Middle frontal gyrus (tissue), 1 donor: ENCODE measurements around the gene MT1B.

Experiments
- DNase-seq: peaks from one replicate; pipeline ENCODE4 v3.0.0-alpha.2; 2015; ENCODE audit warnings: low spot score; ENCODE audit errors: extremely low spot score

The MT1B gene

GRCh38 chr16:56684926-56685590 is 33.4 kb downstream of the MT1B start:
- DNase-seq: no peak

DNA sequence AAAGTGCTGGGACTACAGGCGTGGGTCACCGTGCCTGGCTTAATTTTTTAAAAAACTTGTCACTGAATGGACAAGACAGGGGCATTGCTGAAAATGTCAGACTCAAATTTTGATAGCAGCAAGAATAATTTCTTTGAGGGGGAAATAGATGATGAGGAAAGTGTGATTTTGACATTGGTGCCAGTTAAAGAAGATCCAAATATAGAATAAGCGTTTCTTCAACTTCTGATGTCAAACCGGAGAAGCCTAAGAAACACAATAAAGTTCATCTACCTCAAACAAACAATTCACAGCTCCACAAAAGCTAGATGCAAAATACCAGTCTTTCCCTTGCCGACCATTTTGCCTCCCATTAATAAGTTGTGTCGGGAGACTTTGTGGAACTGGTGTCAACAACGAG is 35.1 kb downstream of the MT1B start:
- DNase-seq: no peak

- DNase-seq: no peak
These were observed 37.1 kb downstream of the MT1B start for GRCh38 chr16:56688762-56689161.

DNA sequence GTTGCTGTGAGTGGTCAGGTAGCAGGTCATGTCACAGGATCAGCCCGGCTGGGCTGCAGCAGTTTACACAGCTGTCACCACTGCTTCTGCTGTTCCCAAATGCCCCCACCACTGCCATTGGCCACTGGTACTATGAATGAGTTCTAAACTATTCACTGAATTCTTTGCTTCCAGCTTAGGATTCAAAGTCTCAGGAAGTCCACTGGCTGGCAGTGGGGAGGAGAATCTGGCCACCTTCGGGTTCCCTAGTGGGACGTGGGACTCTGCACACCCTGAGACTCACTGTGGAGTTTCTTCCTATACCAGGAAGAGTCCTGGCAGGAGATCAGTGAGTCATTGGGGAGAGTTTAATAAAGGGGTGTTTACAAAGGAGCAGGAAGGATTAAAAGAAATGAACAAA is 37.5 kb downstream of the MT1B start:
- no peak for DNase-seq

DNA sequence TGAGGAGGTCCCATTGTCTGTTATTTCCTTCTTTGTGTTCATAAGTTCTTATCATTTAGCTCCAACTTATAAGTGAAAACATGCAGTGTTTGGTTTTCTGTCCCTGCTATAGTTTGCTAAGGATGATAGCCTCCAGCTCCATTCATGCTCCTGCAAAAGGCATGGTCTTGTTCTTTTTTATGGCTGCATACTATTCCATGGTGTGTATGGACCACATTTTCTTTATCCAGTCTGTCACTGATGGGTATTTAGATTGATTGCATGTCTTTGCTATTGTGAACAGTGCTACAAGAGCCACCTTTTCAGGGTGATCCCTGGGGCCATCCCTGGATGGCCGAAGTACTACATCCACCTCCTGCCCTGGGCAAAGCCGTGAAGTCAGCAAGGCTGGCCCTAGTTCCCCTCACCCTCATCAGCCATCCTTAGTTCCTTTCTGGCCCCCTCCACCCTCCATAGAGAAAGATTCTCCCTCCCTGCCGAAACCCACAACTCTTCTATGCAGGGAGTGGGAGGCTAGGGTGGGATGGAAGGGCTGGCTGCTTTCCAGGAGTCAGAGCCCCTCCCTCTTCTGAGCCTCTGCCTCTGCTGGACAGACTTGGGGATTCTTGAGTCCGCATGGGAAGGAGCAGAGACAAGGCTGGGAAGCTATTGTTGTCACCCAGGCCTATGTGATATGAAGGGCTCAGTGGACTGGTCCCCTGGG is 38.9 kb downstream of the MT1B start:
- DNase-seq: no peak

DNA sequence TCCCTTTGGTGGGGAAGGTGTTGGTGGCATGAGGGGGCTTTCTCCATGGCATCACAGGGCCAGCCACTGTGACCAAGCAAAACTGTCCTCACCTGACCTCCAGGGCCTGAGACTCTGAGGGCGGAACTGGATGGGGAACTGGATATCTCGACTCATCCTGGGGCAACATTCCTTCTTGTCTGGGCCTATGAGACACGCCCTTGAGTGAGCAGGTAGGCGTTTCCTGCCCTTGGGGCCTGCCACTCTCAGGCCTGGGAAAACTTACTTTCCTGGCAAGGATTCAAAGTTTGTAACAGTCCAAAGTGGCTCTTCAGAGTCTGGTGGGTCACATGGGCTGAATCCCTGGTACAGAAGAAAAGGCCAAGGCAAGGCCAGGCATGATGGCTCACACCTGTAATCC is 40.2 kb downstream of the MT1B start:
- DNase-seq: no peak

- DNase-seq: no peak
These were observed 43.6 kb downstream of the MT1B start for GRCh38 chr16:56695246-56695645.

DNA sequence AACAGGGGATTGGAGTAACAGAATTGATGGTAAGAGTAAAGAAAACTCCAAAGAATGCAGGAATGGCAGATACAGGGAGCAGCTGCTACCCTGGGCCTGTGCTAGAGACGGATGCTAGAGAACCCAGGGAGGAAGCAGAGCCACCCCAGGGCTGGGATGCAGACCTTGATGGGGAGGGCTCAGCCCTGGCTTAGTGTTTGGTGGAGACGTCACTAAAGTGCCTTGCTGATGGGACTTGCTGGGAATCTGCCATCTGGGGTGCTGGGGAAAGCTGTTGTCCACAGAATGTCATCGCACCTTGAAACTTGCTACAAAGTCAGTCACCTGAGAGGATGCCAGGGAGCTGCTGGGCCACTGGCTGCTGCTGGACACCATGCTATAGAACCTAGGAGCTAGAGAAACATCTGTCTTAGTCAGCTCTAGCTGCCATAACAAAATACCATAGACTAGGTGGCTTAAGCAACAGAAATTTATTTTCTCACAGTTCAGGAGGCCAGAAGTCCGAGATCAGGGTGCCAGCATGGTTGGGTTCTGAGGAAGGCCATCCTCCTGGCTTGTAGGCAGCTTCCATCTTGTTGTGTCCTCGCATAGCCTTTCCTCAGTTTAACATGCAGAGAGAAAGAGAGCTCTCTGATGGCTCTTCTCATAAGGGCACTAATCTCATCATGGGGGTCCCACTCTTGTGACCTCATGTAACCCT is 45.9 kb downstream of the MT1B start:
- no peak for DNase-seq

- no peak for DNase-seq
These were observed 48.5 kb downstream of the MT1B start for GRCh38 chr16:56700195-56700594.

GRCh38 chr16:56700631-56701030 is 48.9 kb downstream of the MT1B start:
- DNase-seq: no peak

- DNase-seq: no peak
These were observed 49.8 kb downstream of the MT1B start for GRCh38 chr16:56701534-56701933.
